GM18505 (cell line): Measurements from ENCODE around the gene ARHGAP26.
A peak's percentile ranks its signal among the peaks of the same experiment; 100 is the strongest.

Source experiments
- ATAC-seq: cut with Tn5 transposase; IDR thresholded peaks from one replicate; pipeline ENCODE4 v1.9.1; 2021; ENCODE audit not compliant: unreplicated experiment
- POLR2A ChIP-seq: IDR thresholded peaks from 4 replicates; pipeline ENCODE4 v1.6.1; 2011; ENCODE audit warnings: borderline replicate concordance; ENCODE audit not compliant: insufficient read depth, insufficient read length; ENCODE audit errors: extremely low read depth

Gene ARHGAP26

GRCh38 chr5:143251946-143252345 lies 481.8 kb downstream of the ARHGAP26 start:
- peak; percentile 38 for ATAC-seq
- TF ChIP-seq POLR2A: no peak

GRCh38 chr5:143254819-143255218 lies 484.6 kb downstream of the ARHGAP26 start:
- ATAC-seq: no peak
- no peak for TF ChIP-seq POLR2A

GRCh38 chr5:143258559-143259253 lies 488.5 kb downstream of the ARHGAP26 start:
- no peak for TF ChIP-seq POLR2A
- no peak for ATAC-seq

GRCh38 chr5:143259254-143259605 lies 489.1 kb downstream of the ARHGAP26 start:
- no peak for TF ChIP-seq POLR2A
- no peak for ATAC-seq

GRCh38 chr5:143261748-143262392 lies 491.7 kb downstream of the ARHGAP26 start:
- TF ChIP-seq POLR2A: no peak
- ATAC-seq: no peak

- ATAC-seq: peak; percentile 62
- TF ChIP-seq POLR2A: no peak
These were observed 492.4 kb downstream of the ARHGAP26 start for GRCh38 chr5:143262393-143263174.

- no peak for TF ChIP-seq POLR2A
- no peak for ATAC-seq
These were observed 493.2 kb downstream of the ARHGAP26 start for GRCh38 chr5:143263272-143263810.

GRCh38 chr5:143265995-143266394 lies 495.8 kb downstream of the ARHGAP26 start:
- TF ChIP-seq POLR2A: no peak
- ATAC-seq: no peak

GRCh38 chr5:143267186-143267585 lies 497.0 kb downstream of the ARHGAP26 start:
- ATAC-seq: no peak
- no peak for TF ChIP-seq POLR2A

- no peak for ATAC-seq
- TF ChIP-seq POLR2A: no peak
These were observed 498.2 kb downstream of the ARHGAP26 start for GRCh38 chr5:143268388-143268787.

GRCh38 chr5:143271431-143271830 lies 501.3 kb downstream of the ARHGAP26 start:
- no peak for TF ChIP-seq POLR2A
- ATAC-seq: no peak

- no peak for TF ChIP-seq POLR2A
These were observed 504.8 kb downstream of the ARHGAP26 start for GRCh38 chr5:143274952-143275351.

GRCh38 chr5:143275512-143276363 lies 505.6 kb downstream of the ARHGAP26 start:
- no peak for TF ChIP-seq POLR2A
- ATAC-seq: no peak

More at GRCh38 chr5:143274952-143275351, 504.8 kb downstream of the ARHGAP26 start:
- ATAC-seq: no peak
